ENCODE results near the gene CST9L.

GRCh38 chr20:23548408-23548807 is 19.9 kb downstream of the CST9L start:
- TF ChIP-seq, protein P1, sequence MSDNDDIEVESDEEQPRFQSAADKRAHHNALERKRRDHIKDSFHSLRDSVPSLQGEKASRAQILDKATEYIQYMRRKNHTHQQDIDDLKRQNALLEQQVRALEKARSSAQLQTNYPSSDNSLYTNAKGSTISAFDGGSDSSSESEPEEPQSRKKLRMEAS (IDR thresholded peaks at IDR 0.05; ENCODE audit: low read depth, low read length) = no peak
- TF ChIP-seq, protein P2, sequence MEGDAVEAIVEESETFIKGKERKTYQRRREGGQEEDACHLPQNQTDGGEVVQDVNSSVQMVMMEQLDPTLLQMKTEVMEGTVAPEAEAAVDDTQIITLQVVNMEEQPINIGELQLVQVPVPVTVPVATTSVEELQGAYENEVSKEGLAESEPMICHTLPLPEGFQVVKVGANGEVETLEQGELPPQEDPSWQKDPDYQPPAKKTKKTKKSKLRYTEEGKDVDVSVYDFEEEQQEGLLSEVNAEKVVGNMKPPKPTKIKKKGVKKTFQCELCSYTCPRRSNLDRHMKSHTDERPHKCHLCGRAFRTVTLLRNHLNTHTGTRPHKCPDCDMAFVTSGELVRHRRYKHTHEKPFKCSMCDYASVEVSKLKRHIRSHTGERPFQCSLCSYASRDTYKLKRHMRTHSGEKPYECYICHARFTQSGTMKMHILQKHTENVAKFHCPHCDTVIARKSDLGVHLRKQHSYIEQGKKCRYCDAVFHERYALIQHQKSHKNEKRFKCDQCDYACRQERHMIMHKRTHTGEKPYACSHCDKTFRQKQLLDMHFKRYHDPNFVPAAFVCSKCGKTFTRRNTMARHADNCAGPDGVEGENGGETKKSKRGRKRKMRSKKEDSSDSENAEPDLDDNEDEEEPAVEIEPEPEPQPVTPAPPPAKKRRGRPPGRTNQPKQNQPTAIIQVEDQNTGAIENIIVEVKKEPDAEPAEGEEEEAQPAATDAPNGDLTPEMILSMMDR (IDR thresholded peaks at IDR 0.05; ENCODE audit: low read depth, low read length) = no peak
- no peak for TF ChIP-seq POLR2A (IDR thresholded peaks at IDR 0.05; ENCODE audit: extremely low read depth, insufficient read length)
